ENCODE measurements around the gene C1QTNF9.
"Not testable (repeated sequence)": the region's sequence is repeated elsewhere in the genome, so short reads cannot be mapped to it uniquely, and the experiment has no call there.

C1QTNF9 gene

DNA sequence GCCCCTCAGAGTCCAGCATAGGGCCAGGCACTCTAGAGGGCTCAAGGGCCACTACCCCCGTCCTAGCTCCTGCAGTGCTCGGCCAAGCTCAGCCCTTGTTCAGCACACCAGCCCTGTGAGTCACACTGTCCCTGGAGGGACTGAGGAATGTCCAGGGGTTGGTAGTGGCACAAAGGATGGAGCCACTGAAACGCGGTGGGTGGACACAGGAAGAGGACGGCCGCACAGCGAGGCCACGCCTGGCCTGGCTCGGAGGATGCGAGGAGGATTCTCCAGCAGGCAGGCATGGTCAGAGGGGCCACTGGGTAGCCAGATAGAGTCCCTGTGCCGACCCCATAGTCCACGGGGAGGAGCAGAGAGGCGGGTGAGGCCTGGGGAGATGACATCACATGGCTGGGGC is 45.7 kb downstream of the C1QTNF9 start:
- DNase-seq (ENCODE audit: low read depth) = no peak
- TF ChIP-seq, protein P1, sequence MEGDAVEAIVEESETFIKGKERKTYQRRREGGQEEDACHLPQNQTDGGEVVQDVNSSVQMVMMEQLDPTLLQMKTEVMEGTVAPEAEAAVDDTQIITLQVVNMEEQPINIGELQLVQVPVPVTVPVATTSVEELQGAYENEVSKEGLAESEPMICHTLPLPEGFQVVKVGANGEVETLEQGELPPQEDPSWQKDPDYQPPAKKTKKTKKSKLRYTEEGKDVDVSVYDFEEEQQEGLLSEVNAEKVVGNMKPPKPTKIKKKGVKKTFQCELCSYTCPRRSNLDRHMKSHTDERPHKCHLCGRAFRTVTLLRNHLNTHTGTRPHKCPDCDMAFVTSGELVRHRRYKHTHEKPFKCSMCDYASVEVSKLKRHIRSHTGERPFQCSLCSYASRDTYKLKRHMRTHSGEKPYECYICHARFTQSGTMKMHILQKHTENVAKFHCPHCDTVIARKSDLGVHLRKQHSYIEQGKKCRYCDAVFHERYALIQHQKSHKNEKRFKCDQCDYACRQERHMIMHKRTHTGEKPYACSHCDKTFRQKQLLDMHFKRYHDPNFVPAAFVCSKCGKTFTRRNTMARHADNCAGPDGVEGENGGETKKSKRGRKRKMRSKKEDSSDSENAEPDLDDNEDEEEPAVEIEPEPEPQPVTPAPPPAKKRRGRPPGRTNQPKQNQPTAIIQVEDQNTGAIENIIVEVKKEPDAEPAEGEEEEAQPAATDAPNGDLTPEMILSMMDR (IDR thresholded peaks at IDR 0.05; ENCODE audit: control insufficient read depth, extremely low read depth, insufficient read depth) = no peak
- no peak overlapping the region for H3K4me3 ChIP-seq (ENCODE audit: low read depth, low read length)

DNA sequence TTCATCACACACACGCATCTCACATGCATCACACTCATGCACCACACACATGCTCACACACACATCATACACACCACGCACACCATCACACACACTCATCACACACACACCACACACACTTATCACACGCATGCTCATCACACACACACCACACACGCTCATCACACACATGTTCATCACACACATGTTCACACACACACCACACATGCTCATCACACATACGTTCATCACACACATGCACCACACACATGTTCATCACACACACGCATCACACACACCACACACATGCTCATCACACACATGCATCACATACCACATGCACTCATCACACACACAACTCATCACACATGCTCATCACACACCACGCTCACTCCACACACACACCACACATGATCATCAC is 46.9 kb downstream of the C1QTNF9 start:
- TF ChIP-seq, protein P1 (IDR thresholded peaks at IDR 0.05; ENCODE audit: control insufficient read depth, extremely low read depth, insufficient read depth) = no peak
- no peak overlapping the region for H3K4me3 ChIP-seq (ENCODE audit: low read depth, low read length)
- DNase-seq (ENCODE audit: low read depth) = no peak

DNA sequence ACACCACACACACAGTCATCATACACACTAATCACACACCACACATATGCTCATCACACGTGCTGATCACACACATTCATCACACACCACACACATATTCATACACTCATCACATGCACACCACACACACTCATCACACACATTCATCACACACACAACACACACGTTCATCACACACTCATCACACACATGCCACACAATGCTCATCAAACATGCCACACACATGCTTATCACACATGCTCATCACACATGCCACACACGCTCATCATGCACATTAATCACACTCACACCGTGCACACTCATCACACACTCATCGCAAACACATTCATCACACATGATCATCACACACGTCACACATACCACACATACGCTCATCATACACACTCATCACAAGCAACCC is 47.5 kb downstream of the C1QTNF9 start:
- DNase-seq (ENCODE audit: low read depth) = no peak
- TF ChIP-seq, protein P1 (IDR thresholded peaks at IDR 0.05; ENCODE audit: control insufficient read depth, extremely low read depth, insufficient read depth) = no peak
- H3K4me3 ChIP-seq (ENCODE audit: low read depth, low read length) = no peak overlapping the region

DNA sequence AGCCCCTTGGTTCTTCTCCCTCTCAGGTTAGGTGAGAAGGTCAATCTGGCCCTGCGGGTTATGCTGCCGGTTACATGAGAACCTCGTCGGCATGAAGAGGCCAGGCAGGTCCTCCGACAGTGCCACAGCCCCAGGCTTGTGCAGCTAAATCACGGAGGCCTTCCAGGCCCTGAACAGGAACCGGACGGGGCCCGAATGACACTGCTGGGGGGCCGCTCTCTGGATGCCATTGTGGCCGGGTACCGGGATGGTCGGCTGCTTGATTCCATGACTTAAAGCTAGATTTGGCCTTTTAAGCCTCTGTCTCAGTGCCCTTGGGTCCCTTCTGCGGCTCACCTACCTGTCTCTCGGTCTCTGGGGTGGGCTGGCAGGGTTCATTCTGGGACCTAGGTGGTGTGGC is 48.4 kb downstream of the C1QTNF9 start:
- TF ChIP-seq, protein P1 (IDR thresholded peaks at IDR 0.05; ENCODE audit: control insufficient read depth, extremely low read depth, insufficient read depth) = no peak
- H3K4me3 ChIP-seq (ENCODE audit: low read depth, low read length) = no peak overlapping the region
- DNase-seq (ENCODE audit: low read depth) = no peak

- DNase-seq (ENCODE audit: low read depth); H3K4me3 ChIP-seq (ENCODE audit: low read depth, low read length): not testable (repeated sequence)
These were observed 49.5 kb downstream of the C1QTNF9 start for GRCh38 chr13:24358836-24359235.

- not testable (repeated sequence) for H3K4me3 ChIP-seq (ENCODE audit: low read depth, low read length); DNase-seq (ENCODE audit: low read depth)
These were observed 49.9 kb downstream of the C1QTNF9 start for GRCh38 chr13:24359252-24359651.

GRCh38 chr13:24360106-24360505 is 50.7 kb downstream of the C1QTNF9 start:
- H3K4me3 ChIP-seq (ENCODE audit: low read depth, low read length) = no peak overlapping the region
- TF ChIP-seq, protein P1 (IDR thresholded peaks at IDR 0.05; ENCODE audit: control insufficient read depth, extremely low read depth, insufficient read depth) = no peak
- DNase-seq (ENCODE audit: low read depth) = no peak

- TF ChIP-seq, protein P1 (IDR thresholded peaks at IDR 0.05; ENCODE audit: control insufficient read depth, extremely low read depth, insufficient read depth) = no peak
These were observed 51.7 kb downstream of the C1QTNF9 start for GRCh38 chr13:24361113-24361512.

More at GRCh38 chr13:24361113-24361512, 51.7 kb downstream of the C1QTNF9 start:
- DNase-seq (ENCODE audit: low read depth) = no peak
- no peak overlapping the region for H3K4me3 ChIP-seq (ENCODE audit: low read depth, low read length)
